GM21423 (cell line): ENCODE measurements around the gene GNAS-AS1.
"Not testable (repeated sequence)": the region's sequence is repeated elsewhere in the genome, so short reads cannot be mapped to it uniquely, and the experiment has no call there.

Source experiments
- ATAC-seq: cut with Tn5 transposase; IDR thresholded peaks from one replicate; pipeline ENCODE4 v1.9.1; 2021; ENCODE audit warnings: mild to moderate bottlenecking, moderate library complexity; ENCODE audit not compliant: unreplicated experiment

Gene GNAS-AS1

DNA sequence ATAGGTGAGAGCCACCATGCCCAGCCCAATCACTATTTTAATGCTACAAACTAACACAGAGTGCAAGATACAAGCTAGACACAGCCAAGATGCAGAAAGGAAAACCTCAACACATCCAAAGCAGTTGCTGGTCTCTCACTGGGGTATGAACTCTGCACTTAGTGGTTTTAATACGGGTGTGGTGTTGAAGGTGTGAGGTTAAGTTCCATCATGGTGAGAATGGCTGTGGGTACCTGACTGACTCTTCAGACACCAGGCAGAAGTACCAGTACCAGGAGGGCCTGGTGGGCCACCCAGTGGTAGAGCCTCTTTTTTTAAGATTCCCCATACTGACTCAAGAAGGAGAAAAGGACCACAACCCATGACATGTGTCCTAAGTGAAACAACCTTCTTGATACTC, 13.0 kb downstream of the GNAS-AS1 start:
- no peak for ATAC-seq

DNA sequence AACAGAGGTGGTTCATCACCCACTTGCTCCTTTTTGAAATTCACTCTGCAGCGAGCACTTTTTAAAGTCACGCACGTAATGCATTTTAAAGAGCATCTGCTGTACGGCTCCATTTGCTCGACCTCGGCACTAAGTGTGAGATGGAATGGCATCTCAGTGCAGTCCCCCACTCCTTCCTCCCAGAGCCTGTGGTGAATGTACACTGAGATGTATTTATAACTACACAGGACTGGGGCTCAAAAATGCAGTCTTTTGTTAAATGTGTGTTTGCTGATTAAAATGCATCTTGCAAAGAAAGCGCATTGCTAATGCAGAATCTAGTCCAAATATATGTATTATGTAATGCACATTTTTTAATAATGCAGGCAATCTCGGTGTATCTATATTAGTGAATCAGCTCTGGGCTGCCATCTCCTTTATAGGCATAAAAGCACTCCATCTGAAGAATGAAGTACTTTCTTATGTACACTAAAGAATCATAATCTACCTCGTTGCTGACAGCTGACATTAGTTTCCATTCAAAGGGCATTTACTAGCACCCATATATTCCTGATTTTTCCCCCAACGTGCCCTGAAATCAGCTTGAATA, 14.0 kb downstream of the GNAS-AS1 start:
- no peak for ATAC-seq

DNA sequence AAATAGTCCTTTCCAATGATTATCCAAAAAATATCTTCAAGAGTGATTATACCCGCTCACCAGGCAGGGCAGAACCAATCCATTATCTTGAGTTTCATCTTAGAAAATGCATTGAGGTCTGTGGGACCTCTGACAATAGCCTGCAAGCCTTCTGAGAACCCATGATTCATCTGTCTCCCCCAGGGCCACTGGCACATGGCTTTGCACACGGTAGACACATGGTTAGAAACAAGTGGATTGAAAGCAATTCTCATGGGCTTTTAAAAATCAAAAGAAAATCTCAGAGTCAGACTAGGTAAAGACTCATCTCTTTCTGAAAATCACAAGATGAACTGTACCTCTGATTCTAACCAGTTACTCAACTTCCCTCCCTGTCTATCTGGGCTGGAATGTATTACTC, 15.5 kb downstream of the GNAS-AS1 start:
- no peak for ATAC-seq

DNA sequence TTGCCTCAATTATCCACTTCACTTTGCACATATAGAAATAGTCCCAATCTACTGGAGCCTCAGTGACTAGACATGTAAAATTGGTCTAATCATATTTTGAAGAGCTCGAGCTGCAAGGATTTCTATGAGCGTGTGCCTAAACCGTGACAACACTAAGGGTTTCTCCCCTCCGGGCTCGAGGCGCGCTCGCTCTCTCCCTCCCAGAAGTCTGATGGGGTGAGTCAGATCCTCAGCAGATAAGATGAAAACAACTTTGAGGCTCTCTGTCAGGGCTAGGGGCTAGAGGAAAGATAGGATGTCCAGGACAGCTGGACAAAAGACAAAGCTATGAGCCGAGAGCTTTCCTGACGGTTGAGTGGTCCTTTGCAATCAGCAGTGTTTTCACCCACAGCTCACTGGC, 16.8 kb downstream of the GNAS-AS1 start:
- no peak for ATAC-seq

DNA sequence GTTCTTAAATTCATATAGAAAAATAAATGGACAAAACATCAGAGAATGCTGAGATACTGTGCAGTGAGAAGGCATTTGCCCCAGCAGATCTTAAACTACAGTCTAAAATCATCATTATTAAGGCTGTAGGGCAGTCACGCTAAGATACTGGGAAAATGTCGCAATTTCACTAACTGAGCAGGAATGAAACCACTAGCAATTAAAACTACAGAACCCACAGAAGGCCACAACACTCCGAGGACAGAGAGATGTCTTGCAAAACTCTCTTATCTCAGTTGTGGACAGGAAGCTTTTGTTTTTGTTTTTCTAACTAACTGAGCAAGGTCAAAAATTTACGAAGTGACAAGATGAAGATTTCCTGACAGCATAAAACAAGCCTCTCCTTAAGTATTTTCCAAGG, 18.2 kb downstream of the GNAS-AS1 start:
- ATAC-seq: no peak

DNA sequence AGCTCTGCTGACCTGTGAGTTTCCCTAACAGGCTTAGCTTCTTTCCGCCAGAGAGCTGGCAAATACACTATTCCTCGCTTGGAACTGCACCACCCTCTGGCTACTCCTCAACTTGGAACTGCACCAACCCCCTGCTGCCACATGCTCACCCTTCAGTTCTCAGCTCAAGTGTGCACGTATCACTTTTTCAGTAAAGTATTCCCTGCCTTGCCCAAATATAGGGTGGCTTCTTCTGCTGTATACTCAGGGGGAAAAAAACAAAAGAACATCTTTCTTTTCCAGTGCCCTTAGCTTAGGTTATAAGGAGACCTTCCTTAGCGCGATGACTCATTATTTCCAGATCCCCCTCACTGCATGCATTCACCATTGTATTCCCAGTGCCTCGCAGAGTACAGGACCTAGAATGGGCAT, 21.2 kb downstream of the GNAS-AS1 start:
- ATAC-seq: no peak

DNA sequence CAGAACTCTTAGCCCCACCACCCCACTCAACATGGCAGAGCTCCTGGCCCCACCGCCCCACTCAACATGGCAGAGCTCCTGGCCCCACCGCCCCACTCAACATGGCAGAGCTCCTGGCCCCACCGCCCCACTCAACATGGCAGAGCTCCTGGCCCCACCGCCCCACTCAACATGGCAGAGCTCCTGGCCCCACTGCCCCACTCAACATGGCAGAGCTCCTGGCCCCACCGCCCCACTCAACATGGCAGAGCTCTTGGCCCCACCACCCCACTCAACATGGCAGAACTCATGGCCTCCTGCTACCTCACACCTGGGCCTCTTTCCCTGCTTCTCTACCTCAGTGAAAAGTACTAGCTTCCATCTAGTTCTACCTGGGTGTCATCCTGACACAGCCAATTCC, 21.9 kb downstream of the GNAS-AS1 start:
- not testable (repeated sequence) for ATAC-seq

DNA sequence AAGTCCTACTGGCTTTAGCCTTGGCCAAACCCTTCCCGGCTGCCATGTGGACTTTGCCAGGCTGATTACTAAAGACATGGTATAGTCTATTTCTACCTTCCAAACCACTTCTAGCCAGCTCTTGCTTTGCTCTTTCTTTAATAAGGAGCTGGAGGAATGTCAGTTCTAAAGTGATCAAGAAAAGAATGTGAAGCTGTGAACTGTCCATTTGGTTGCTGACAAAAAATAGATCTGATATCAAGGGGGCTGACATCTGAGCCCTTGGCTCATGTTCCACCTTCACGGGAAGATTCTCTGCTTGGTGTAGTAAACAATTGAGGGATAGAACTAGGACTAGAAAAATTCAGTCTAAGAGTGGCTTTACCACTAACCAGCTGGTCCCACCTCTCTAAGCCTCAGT, 22.6 kb downstream of the GNAS-AS1 start:
- no peak for ATAC-seq

DNA sequence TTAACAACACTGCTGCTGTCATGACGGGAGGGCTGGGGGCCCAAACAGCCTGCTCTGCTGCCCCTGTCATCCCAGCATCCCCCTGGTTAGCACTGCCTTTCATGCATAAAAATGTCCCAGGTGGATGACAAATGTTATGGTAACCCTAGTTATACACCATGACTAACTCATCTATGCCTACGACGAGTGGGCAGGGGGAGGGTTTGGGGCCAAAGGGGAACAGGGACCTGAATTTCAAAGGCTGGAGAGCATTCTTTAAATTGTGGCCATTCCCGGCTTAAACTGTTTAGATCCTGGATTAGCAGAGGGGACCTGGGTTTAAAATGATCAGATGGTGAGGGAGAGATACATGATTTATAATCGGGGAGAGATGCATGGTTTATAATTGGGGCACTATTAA, 24.4 kb downstream of the GNAS-AS1 start:
- no peak for ATAC-seq

DNA sequence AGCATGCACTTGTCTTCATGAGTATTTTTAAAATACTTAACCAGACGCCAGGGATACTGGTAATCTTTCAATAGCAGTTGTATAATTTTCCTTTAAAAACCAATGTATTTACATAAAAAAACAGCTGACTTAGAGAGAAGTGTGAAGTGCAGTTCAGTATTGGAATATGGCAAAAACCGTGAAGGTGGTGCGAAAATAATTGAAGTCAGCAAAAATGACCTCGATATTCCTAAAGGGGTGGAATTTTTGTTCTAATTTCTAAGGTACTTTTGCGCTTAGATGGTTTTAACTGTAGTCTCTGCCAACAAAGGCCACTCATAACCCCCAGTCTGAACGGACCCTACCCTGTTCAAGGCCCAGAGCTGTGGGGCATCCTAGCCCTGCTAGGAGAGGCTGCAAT, 25.3 kb downstream of the GNAS-AS1 start:
- no peak for ATAC-seq

DNA sequence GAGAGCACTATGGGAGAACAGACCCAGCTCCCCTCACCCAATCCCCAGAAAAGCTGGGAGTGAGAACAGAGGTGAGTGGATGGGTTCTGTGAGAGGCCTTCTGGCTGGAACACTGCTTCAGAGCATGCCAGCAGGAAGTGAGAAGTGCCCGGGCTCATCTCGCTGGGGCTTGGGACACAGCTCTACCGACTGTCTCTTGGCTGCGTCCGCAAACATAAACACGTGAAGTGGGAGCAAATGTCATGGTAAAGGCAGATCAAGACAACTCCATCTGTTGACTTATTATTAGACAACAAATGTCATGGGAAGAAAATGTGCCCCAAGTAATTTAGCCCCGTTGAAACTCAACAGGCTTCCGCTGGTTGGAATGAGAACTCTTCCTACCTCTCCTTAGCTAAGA, 25.9 kb downstream of the GNAS-AS1 start:
- ATAC-seq: no peak

DNA sequence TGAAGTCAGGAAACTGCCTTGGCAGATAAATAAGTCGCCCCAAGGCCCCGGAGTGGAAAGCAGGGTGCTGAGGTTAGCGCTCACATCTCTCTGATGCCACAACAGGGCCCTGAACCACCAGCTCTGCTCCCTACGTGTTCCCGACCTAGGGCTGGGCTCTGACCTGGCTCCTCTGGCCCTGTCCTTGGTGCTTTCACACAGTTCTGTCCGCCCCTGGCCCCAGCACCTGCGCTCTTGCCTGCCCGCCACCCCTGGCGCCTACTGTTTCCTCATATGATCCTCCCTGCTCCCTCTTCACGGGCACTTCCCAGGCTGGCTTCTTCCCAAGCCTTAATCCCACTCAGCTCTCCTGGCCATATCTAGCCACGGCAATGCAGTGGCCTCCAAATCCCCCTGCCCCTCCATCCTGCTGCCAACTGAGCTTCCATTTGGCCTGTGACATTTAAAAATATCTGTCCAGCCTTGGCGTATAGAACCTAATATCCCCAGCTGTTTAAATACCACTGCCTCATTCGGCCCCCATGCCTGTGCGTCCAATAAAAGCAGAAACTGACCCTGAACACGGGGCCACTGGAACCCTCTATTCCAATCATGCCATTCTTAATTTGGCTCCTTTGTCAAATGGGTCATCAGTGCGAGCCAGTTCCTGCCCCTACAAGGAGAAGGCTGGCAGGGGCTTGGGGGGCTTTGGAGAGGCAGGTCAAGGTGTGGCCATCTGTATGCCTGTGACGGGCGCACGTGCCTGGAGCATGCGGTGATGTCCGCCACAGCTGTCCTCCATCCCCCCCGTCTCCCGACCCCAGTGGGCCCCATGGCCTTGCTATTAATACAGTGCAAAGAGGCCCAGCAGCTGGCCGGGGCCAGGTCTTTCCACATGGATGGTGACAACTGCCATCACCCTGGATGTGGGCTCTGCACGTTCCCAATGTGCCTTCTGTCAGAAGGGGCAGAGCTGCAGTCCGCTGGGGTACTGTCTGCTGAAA, 27.7 kb downstream of the GNAS-AS1 start:
- no peak for ATAC-seq

DNA sequence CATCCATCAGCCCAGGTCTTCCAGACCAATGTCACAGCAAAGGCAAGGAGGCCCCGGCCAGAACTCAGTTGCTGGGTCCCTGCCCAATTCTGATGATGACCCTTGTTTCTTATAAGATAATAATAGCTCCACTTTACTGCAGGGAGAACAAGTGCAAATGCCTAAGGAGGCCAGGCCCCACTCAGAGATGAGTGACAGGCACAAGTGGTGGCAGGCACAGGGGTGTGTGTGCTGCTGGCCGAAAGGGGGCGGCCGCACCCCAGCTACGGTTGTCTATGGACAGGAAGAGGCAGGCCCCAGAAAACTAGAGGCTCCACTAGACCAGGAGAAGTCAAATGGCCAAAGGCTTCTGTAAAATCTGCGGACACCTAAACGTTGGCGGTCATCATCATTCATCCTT, 28.6 kb downstream of the GNAS-AS1 start:
- ATAC-seq: no peak

DNA sequence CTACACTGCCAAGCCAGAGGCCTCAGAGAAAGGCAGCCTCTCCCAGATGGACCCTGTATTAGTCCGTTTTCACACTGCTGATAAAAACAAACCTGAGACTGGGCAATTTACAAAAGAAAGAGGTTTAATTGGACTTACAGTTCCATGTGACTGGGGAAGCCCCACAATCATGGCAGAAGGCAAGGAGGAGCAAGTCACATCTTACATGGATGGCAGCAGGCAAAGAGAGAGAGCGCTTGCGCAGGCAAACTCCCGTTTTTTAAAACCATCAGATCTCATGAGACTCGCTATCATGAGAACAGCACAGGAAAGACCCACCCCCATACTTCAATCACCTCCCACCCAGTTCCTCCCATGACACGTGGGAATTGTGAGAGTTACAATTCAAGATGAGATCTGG, 30.2 kb downstream of the GNAS-AS1 start:
- not testable (repeated sequence) for ATAC-seq

DNA sequence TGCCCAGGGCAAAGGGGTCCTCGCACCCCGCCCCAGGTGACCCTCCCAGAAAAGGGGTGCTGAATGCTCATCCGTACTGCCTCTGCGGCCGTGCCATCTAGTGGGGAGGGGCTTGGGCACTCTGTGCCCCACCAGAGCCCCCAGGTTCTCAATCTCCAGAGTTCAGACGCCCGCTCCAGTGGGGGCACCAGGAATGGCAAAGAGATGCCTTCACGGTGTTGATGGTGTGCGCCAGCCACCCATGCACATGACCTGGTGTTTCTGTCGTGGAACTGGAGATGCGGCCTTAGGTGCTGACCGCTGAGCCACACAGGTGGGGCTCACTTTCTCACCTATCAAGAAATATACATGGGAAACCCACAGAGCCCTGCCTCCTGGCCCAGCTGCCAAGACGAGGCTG, 30.8 kb downstream of the GNAS-AS1 start:
- ATAC-seq: no peak

DNA sequence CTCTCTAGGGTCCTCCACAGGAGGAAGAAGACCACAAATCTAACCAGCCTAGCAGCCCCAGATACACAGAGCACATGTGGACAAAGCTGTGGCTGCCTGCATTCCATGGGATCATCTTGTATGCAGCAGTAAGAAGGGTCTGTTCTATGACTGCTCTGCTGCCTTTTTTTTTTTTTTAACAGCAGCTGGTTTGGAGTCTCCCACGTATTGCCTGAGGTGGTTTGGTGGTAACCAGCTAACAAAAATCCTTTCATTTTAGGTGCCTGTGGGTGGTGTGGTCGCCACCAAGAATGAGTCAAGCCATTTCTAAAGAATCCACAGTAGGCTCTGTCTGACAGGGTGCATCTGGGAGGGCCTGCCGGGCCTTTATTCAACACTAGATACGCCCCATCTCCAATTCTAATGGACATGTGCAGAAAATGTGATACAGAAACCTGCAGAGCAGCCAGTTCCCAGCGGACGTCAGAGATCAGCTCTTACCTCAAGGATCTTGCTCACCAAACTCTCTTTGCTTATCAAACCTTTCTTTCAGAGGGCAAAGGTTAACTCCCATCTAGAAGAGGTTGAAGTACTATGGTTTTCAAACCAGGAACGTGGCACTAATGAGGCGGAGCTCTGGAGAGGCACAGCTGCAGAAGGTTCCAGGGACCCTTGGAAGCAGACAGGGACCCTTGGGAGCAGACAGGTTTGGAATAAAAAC, 32.0 kb downstream of the GNAS-AS1 start:
- ATAC-seq: no peak

DNA sequence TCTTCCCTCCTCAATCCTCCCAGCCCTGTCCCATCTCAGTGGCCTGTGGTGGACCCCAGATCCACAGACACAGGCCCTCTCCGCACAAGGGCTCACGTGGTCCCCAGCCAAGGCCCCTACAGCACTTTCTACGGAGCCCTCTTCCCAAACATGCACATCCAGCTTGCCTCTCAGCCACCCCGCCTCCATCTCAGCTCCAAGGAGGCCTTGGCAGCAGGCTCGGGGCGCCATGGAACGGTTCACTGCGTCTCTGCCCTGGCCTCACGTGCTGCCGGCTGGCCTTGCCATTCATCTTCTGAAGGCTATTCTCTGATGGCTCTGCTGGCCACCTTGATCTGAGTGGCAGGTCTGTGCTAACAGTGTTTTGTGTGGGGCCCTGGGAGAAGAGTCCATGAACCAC, 33.0 kb downstream of the GNAS-AS1 start:
- no peak for ATAC-seq

DNA sequence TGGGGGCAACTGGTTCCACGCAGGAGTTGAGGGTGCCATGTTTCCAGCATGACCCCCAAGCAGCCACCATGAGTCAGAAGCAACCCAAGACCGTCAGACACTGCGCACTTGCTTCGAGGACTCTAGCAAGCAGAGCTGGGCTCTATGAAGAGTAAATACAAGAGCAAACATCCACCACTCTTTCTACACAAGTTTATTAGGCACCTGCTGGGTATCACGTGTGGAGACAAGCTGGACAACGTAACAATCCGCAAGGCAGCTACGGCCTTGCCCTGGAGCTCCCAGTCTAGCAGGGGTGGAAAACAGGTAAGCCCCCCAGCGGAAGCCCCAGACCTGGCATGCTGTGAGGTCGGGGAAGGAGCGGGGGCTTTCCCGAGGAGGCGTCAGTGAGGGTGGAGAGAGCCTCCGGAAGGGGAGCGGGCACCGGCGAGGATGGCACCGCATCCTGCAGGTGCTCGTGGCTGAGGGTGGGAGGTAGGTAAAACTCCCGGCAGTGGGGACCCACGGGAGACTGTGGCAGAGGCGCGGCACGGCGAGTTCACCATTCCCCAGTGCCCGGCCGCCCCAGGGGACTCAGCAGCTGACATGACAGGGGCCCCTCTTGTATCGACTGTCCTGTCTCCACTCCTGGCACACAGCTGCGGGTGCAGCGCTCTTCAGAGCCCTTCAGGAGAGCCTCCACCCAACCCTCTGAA, 33.6 kb downstream of the GNAS-AS1 start:
- no peak for ATAC-seq

DNA sequence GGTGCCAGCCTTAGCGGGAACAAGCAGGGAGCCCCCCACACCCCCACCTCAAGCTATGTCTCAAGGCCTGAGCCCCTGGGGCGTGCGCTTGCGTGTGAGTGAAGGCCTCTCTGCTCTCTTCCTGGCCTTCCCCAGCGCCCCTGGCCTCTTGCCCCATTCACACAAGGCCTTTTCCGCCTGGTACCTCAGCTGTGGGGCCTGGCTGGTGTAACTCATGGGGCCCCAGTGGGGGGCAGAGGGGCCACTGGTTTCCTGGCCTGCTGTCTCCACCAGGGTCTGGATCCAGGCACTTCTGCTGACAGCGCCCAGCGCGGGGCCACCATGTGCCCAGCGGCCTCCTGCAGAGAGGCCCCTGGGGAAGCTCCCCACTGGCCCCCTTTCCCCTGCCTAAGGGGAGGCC, 34.7 kb downstream of the GNAS-AS1 start:
- no peak for ATAC-seq

DNA sequence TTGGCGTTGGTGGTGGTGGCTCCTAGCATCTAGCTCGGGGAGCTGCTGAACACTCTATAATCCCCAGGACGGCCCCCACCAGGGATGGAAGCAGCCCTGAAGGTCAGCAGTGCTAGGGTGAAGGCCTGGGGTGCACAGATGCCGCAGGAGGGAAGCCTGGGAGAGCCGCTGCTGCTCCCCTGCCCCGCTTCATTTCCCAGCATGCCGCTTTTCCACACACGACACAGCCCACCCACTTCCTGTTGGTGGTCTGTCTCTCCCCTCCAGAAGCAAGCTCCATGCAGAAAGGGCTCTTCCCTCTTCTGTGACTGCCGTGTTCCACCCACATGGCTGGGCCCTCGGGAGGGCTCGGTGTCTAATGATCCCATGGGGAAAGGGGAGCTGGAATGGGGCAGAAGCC, 35.3 kb downstream of the GNAS-AS1 start:
- ATAC-seq: no peak

DNA sequence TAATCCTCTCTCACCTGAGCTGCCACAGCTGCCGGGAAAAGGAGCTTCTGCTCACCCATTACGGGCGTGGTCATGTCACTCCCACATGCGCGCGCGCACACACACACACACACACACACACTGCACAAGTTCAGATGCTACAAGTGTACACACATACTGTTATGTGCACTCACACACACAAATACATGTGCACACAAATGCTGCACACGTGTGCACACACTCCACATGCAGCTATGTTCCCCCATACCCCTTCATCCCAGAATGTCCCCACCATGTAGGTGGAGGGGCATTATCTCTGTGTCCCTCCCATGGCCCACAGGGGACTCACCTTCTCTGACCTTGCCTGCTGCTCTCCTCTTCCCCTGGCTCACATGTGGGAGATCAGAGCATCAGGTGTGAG, 37.3 kb downstream of the GNAS-AS1 start:
- ATAC-seq: no peak
